Liver (tissue), 9 donors: ENCODE measurements around the gene SEL1L2. TPM values are rescaled to one million over a fixed set of nuclear protein-coding genes. Genes with fewer than 3 reads are reported as not detected.

ENCODE experiments used
- DNase-seq: peaks from one replicate; pipeline ENCODE4 v3.0.0-alpha.2; 2017; ENCODE audit warnings: low spot score
- H3K27ac ChIP-seq, 2 donors: one replicate each; pipeline ENCODE4 v1.7.0; 2013; ENCODE audit warnings: inconsistent platforms in 2 of 2, low read length in 2 of 2, control low read depth in 1 of 2, low read depth in 1 of 2, mild to moderate bottlenecking in 1 of 2
- H3K27me3 ChIP-seq, 4 donors: one replicate each; pipeline versions ENCODE4 v1.6.1 to v1.7.0; 2013; ENCODE audit warnings: low read length in 3 of 4, inconsistent platforms in 1 of 4, mild to moderate bottlenecking in 1 of 4, moderate library complexity in 1 of 4; ENCODE audit not compliant: control insufficient read depth in 4 of 4, insufficient read depth in 4 of 4
- H3K36me3 ChIP-seq, 4 donors: one replicate each; pipeline versions ENCODE4 v1.6.1 to v1.7.0; 2013; ENCODE audit warnings: low read length in 3 of 4, mild to moderate bottlenecking in 3 of 4, low read depth in 1 of 4, moderate library complexity in 1 of 4; ENCODE audit not compliant: control insufficient read depth in 4 of 4, insufficient read depth in 3 of 4
- H3K4me1 ChIP-seq, 4 donors: one replicate each; pipeline versions ENCODE4 v1.6.1 to v1.7.0; 2013; ENCODE audit warnings: low read length in 3 of 4, mild to moderate bottlenecking in 3 of 4, moderate library complexity in 1 of 4; ENCODE audit not compliant: control insufficient read depth in 4 of 4, insufficient read depth in 4 of 4
- H3K4me3 ChIP-seq, 3 donors: one replicate each; pipeline versions ENCODE4 v1.6.1 to v1.7.0; 2013; ENCODE audit warnings: low read length in 3 of 3, control low read depth in 1 of 3, low read depth in 1 of 3, mild to moderate bottlenecking in 1 of 3
- H3K9ac ChIP-seq, 2 donors: one replicate each; pipeline ENCODE4 v1.7.0; 2013; ENCODE audit warnings: low read length in 2 of 2, mild to moderate bottlenecking in 2 of 2, moderate library complexity in 2 of 2, control low read depth in 1 of 2, low read depth in 1 of 2
- H3K9me3 ChIP-seq, 4 donors: one replicate each; pipeline versions ENCODE4 v1.6.1 to v1.7.0; 2013; ENCODE audit warnings: low read length in 3 of 4; ENCODE audit not compliant: control insufficient read depth in 4 of 4
- CTCF ChIP-seq: fragments of 150-350 bp; IDR thresholded peaks from 2 replicates; pipeline ENCODE4 v1.5.1; 2017; ENCODE audit warnings: improper control_type of control experiment, low read depth, low read length; ENCODE audit not compliant: missing input control
- EGR1 ChIP-seq, 2 donors: IDR thresholded peaks; 2 replicates each; pipeline ENCODE4 v1.6.1; 2016 to 2018; ENCODE audit warnings: antibody characterized with exemption in 2 of 2, low read depth in 2 of 2
- FOXA1 ChIP-seq: IDR thresholded peaks from 2 replicates; pipeline ENCODE4 v1.6.1; 2016; ENCODE audit warnings: antibody characterized with exemption
- FOXA2 ChIP-seq: IDR thresholded peaks from 2 replicates; pipeline ENCODE4 v1.6.1; 2016; ENCODE audit warnings: antibody characterized with exemption
- GABPA ChIP-seq, 2 donors: IDR thresholded peaks in 1 of 2; conservative IDR thresholded peaks in 1 of 2; 2 replicates each; pipeline ENCODE4 v1.6.1; 2016; ENCODE audit warnings: antibody characterized with exemption in 2 of 2, mild to moderate bottlenecking in 1 of 2, moderate library complexity in 1 of 2
- HNF4A ChIP-seq, 2 donors: conservative IDR thresholded peaks; 2 replicates each; pipeline ENCODE4 v1.6.1; 2016; ENCODE audit warnings: antibody characterized with exemption in 2 of 2, mild to moderate bottlenecking in 2 of 2
- HNF4G ChIP-seq: IDR thresholded peaks from 2 replicates; pipeline ENCODE4 v1.6.1; 2016; ENCODE audit warnings: antibody characterized with exemption
- JUND ChIP-seq, 2 donors: IDR thresholded peaks; 2 replicates each; pipeline ENCODE4 v1.6.1; 2016; ENCODE audit warnings: antibody characterized with exemption in 2 of 2
- MAX ChIP-seq: IDR thresholded peaks from 2 replicates; pipeline ENCODE4 v1.6.1; 2016; ENCODE audit warnings: antibody characterized with exemption
- NR2F2 ChIP-seq: IDR thresholded peaks from 2 replicates; pipeline ENCODE4 v1.6.1; 2016; ENCODE audit warnings: antibody characterized with exemption
- RAD21 ChIP-seq, 2 donors: IDR thresholded peaks; 2 replicates each; pipeline ENCODE4 v1.6.1; 2016; ENCODE audit warnings: antibody characterized with exemption in 2 of 2, mild to moderate bottlenecking in 2 of 2
- RXRA ChIP-seq, 2 donors: IDR thresholded peaks; 2 replicates each; pipeline ENCODE4 v1.6.1; 2017 to 2018; ENCODE audit warnings: antibody characterized with exemption in 2 of 2, mild to moderate bottlenecking in 1 of 2
- SP1 ChIP-seq: IDR thresholded peaks from 2 replicates; pipeline ENCODE4 v1.6.1; 2018; ENCODE audit warnings: antibody characterized with exemption, mild to moderate bottlenecking
- YY1 ChIP-seq: IDR thresholded peaks from 2 replicates; pipeline ENCODE4 v1.6.1; 2016; ENCODE audit warnings: antibody characterized with exemption, mild to moderate bottlenecking
- ZBTB33 ChIP-seq: IDR thresholded peaks from 2 replicates; pipeline ENCODE4 v1.6.1; 2016; ENCODE audit warnings: antibody characterized with exemption
- WGBS: extraction: QIAGEN DNeasy Blood & Tissue Kit; methylation state at CpG from one replicate; pipeline ENCODE4 v1.1.7; 2013; 5-methylcytosine and 5-hydroxymethylcytosine counted together
- polyA plus RNA-seq, 2 donors: library from polyadenylated mRNA; stranded (reverse) in 1 of 2; unstranded in 1 of 2; fragments of 200-250 nt in 1 of 2; fragments of >200 nt in 1 of 2; fragmentation: Nextera tagmentation in 1 of 2; extraction: Ambion mirVana in 1 of 2; gene quantifications; one replicate each; pipeline versions ENCODE4 v1.2.1 to v1.2.3, GENCODE V29; 2013 to 2015
- total RNA-seq, 2 donors: library from RNA; depleted of rRNA; stranded (reverse); fragments of >200 nt; gene quantifications; one replicate each; pipeline ENCODE4 v1.2.3, GENCODE V29; 2014
- TF ChIP-seq, protein P1 (sequence below): IDR thresholded peaks from 2 replicates; pipeline ENCODE4 v1.6.1; 2016; ENCODE audit warnings: antibody characterized with exemption, mild to moderate bottlenecking
- donor health status: healthy.
- donor health status: healthy.
- donor health status: healthy.
- donor health status: healthy.
- donor health status: healthy.

SEL1L2 gene
- total and polyA plus RNA-seq, 4 donors = not detected

GRCh38 chr20:13868331-13868730, 122.1 kb downstream of the SEL1L2 start:
- Histone ChIP-seq H3K9me3 (no peaks in the 10 kb centered on the region), H3K9ac (no peak overlapping the region), H3K4me1 (peaks cover 0 to 10% (median 2%) of the 10 kb centered on the region in 4 donors), H3K4me3 (no peak overlapping the region), H3K27me3 (no peaks in the 10 kb centered on the region), H3K27ac (no peak overlapping the region), H3K36me3 (no peaks in the 10 kb centered on the region)
- no peak for TF ChIP-seq HNF4G
- TF ChIP-seq EGR1 (IDR thresholded peaks at IDR 0.05; ENCODE audit: low read depth in 2 of 2) = no peak
- no peak for TF ChIP-seq JUND (IDR thresholded peaks at IDR 0.05)
- no peak for TF ChIP-seq GABPA (IDR thresholded peaks at IDR 0.05 in 1 of 2, conservative IDR thresholded peaks at IDR 0.05 in 1 of 2)
- no peak for TF ChIP-seq ZBTB33
- no peak for TF ChIP-seq MAX
- TF ChIP-seq SP1 = no peak
- TF ChIP-seq HNF4A (conservative IDR thresholded peaks at IDR 0.05) = no peak
- no peak for TF ChIP-seq NR2F2
- no peak for TF ChIP-seq FOXA1
- TF ChIP-seq YY1 = no peak
- no peak for TF ChIP-seq CTCF
- WGBS = 68% methylated on average over 4 of the region's 4 CpGs
- no peak for DNase-seq

- Histone ChIP-seq H3K27me3 (no peaks in the 10 kb centered on the region), H3K27ac (no peak overlapping the region), H3K4me3 (no peak overlapping the region), H3K4me1 (peaks cover 0 to 10% (median 2%) of the 10 kb centered on the region in 4 donors), H3K36me3 (no peaks in the 10 kb centered on the region), H3K9ac (no peak overlapping the region), H3K9me3 (no peaks in the 10 kb centered on the region)
- 36% methylated on average over 5 of the region's 5 CpGs for WGBS
- DNase-seq = no peak
- TF ChIP-seq MAX (no peak), NR2F2 (no peak), CTCF (no peak), HNF4A (conservative IDR thresholded peaks at IDR 0.05) (no peak), RAD21 (IDR thresholded peaks at IDR 0.05) (no peak), FOXA2 (no peak), ZBTB33 (no peak), FOXA1 (no peak), EGR1 (IDR thresholded peaks at IDR 0.05; ENCODE audit: low read depth in 2 of 2) (no peak), SP1 (no peak), RXRA (IDR thresholded peaks at IDR 0.05) (no peak), JUND (IDR thresholded peaks at IDR 0.05) (no peak), YY1 (no peak), HNF4G (no peak)
- TF ChIP-seq, protein P1, sequence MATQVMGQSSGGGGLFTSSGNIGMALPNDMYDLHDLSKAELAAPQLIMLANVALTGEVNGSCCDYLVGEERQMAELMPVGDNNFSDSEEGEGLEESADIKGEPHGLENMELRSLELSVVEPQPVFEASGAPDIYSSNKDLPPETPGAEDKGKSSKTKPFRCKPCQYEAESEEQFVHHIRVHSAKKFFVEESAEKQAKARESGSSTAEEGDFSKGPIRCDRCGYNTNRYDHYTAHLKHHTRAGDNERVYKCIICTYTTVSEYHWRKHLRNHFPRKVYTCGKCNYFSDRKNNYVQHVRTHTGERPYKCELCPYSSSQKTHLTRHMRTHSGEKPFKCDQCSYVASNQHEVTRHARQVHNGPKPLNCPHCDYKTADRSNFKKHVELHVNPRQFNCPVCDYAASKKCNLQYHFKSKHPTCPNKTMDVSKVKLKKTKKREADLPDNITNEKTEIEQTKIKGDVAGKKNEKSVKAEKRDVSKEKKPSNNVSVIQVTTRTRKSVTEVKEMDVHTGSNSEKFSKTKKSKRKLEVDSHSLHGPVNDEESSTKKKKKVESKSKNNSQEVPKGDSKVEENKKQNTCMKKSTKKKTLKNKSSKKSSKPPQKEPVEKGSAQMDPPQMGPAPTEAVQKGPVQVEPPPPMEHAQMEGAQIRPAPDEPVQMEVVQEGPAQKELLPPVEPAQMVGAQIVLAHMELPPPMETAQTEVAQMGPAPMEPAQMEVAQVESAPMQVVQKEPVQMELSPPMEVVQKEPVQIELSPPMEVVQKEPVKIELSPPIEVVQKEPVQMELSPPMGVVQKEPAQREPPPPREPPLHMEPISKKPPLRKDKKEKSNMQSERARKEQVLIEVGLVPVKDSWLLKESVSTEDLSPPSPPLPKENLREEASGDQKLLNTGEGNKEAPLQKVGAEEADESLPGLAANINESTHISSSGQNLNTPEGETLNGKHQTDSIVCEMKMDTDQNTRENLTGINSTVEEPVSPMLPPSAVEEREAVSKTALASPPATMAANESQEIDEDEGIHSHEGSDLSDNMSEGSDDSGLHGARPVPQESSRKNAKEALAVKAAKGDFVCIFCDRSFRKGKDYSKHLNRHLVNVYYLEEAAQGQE = no peak
Measured at GRCh38 chr20:13865791-13866351, 124.5 kb downstream of the SEL1L2 start.
